Calu3 (cell line): Measurements from ENCODE around the gene GPR82. TPM values are rescaled to one million over a fixed set of nuclear protein-coding genes. Genes with fewer than 3 reads are reported as not detected.
"Not testable (repeated sequence)": the region's sequence is repeated elsewhere in the genome, so short reads cannot be mapped to it uniquely, and the experiment has no call there.

Source experiments
- BruUV-seq: library from RNA; stranded (reverse); fragments of 400-500 nt; replicated peaks from 2 replicates; lab custom pipeline; 2021; lab: Mats Ljungman, UMichigan
- CTCF ChIA-PET: fragments of 300-600 bp; sonication (Branson Sonifier 250); formaldehyde crosslinking; loops from one replicate; lab custom pipeline; 2022; ENCODE audit warnings: antibody characterized with exemption; lab: Charles Lee
- DNase-seq: peaks from one replicate; pipeline ENCODE4 v3.0.0; 2022
- H3K27ac Mint-ChIP-seq: one replicate; pipeline ENCODE4 v1.8.0; 2022; ENCODE audit warnings: mixed read lengths; ENCODE audit not compliant: unreplicated experiment
- H3K27me3 Mint-ChIP-seq: one replicate; pipeline ENCODE4 v1.8.0; 2022; ENCODE audit warnings: mixed read lengths; ENCODE audit not compliant: unreplicated experiment
- H3K36me3 Mint-ChIP-seq: one replicate; pipeline ENCODE4 v1.8.0; 2022; ENCODE audit warnings: mild to moderate bottlenecking, moderate library complexity, mixed read lengths; ENCODE audit not compliant: insufficient read depth, unreplicated experiment
- H3K4me1 Mint-ChIP-seq: one replicate; pipeline ENCODE4 v1.8.0; 2022; ENCODE audit warnings: mild to moderate bottlenecking, low read depth, mixed read lengths; ENCODE audit not compliant: unreplicated experiment
- H3K4me3 Mint-ChIP-seq: one replicate; pipeline ENCODE4 v1.8.0; 2022; ENCODE audit warnings: mild to moderate bottlenecking, low read depth, moderate library complexity, mixed read lengths; ENCODE audit not compliant: unreplicated experiment
- H3K9me3 Mint-ChIP-seq: one replicate; pipeline ENCODE4 v1.8.0; 2022; ENCODE audit warnings: low read depth, mixed read lengths; ENCODE audit not compliant: unreplicated experiment
- CTCF ChIP-seq: fragments of 200-600 bp; IDR thresholded peaks from one replicate; pipeline ENCODE4 v1.8.0; 2022; ENCODE audit warnings: antibody characterized with exemption; ENCODE audit not compliant: unreplicated experiment
- intact Hi-C: fragments of 100-400 bp; cut with micrococcal nuclease; formaldehyde crosslinking; loops from one replicate; pipeline ENCODE4 v1.10.0; 2022; ENCODE audit not compliant: unreplicated experiment
- total RNA-seq: library from RNA; stranded (reverse); gene quantifications from 2 replicates; pipeline ENCODE4 v1.2.3, GENCODE V29; 2022

GPR82 gene
- total RNA-seq, 1 experiment from 2014 or later, result not detected

GRCh38 chrX:41718481-41719235 is 5.3 kb upstream of the GPR82 start:
- no TSS peak for BruUV-seq
- no peak for DNase-seq
- no peaks in the 10 kb centered on the region for H3K27me3 Mint-ChIP-seq
- no peak overlapping the region for H3K27ac Mint-ChIP-seq
- intact Hi-C loops, result no loop called here
- peaks cover 8% of the 10 kb centered on the region for H3K9me3 Mint-ChIP-seq
- TF ChIP-seq CTCF, result no peak
- CTCF ChIA-PET, result no interaction called here
- H3K4me3 Mint-ChIP-seq, result no peak overlapping the region
- peaks cover 9% of the 10 kb centered on the region for H3K36me3 Mint-ChIP-seq
- H3K4me1 Mint-ChIP-seq, result peaks cover 30% of the 10 kb centered on the region

- BruUV-seq, CTCF ChIA-PET, H3K9me3 Mint-ChIP-seq: not testable (repeated sequence)
Measured at GRCh38 chrX:41719610-41720009, 4.4 kb upstream of the GPR82 start.

GRCh38 chrX:41720125-41720779 is 3.7 kb upstream of the GPR82 start:
- intact Hi-C loops, result no loop called here
- BruUV-seq, result no TSS peak
- peaks cover 9% of the 10 kb centered on the region for H3K36me3 Mint-ChIP-seq
- peaks cover 30% of the 10 kb centered on the region for H3K4me1 Mint-ChIP-seq
- no peak for DNase-seq
- peaks cover 8% of the 10 kb centered on the region for H3K9me3 Mint-ChIP-seq
- no peak overlapping the region for H3K27ac Mint-ChIP-seq
- no peak overlapping the region for H3K4me3 Mint-ChIP-seq
- H3K27me3 Mint-ChIP-seq, result no peaks in the 10 kb centered on the region
- CTCF ChIA-PET, result no interaction called here
- no peak for TF ChIP-seq CTCF

More at GRCh38 chrX:41719610-41720009, 4.4 kb upstream of the GPR82 start:
- intact Hi-C loops, DNase-seq, H3K27me3 Mint-ChIP-seq, H3K27ac Mint-ChIP-seq, H3K36me3 Mint-ChIP-seq, H3K4me3 Mint-ChIP-seq: not testable (repeated sequence)
- peaks cover 30% of the 10 kb centered on the region for H3K4me1 Mint-ChIP-seq

DNA sequence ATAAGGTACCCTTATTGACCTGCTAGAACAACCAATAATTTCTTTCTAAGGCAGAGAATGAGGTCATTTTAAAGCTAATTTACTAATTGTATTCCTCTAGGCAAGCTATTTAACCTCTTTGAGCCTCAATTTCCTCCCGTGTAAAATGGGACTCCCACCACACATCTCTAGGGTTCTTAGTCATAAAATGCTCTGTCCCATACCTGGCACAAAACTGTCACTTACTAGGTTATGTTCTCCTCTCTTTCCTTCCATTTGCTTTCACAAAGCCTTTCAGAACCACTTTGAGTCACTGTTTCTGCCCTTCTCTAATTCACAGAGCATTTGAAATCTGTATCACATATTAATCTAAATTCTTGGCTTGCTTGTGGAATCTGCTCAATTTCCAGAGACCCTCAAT is 2.4 kb upstream of the GPR82 start:
- no TSS peak for BruUV-seq
- intact Hi-C loops, result no loop called here
- H3K27ac Mint-ChIP-seq, result peak overlapping the region; percentile 34
- DNase-seq, result no peak
- no peak overlapping the region for H3K4me3 Mint-ChIP-seq
- CTCF ChIA-PET, result no interaction called here
- TF ChIP-seq CTCF, result no peak
- peaks cover 8% of the 10 kb centered on the region for H3K9me3 Mint-ChIP-seq
- H3K27me3 Mint-ChIP-seq, result no peaks in the 10 kb centered on the region
- peaks cover 8% of the 10 kb centered on the region for H3K36me3 Mint-ChIP-seq
- H3K4me1 Mint-ChIP-seq, result peaks cover 29% of the 10 kb centered on the region

DNA sequence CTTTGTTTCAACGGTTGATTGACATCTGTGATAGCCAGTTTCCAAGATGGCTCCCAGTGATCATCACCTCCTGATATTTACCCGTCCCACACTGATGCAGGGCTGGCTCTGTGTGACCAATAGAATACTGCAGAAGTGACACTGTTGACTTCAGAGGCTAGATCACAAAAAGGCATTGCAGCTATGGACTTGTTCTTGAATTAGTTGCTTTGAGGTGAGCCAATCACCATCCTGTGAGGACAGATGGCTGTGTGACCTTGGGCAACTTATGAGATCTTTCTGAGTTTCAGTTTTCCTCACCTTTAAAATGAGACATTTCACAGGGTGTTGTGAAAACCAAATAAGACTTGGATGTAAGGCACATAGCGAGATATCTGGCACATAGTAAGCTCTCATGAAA is 1.8 kb upstream of the GPR82 start:
- H3K27me3 Mint-ChIP-seq, result no peaks in the 10 kb centered on the region
- CTCF ChIA-PET, result no interaction called here
- intact Hi-C loops, result no loop called here
- BruUV-seq, result no TSS peak
- DNase-seq, result no peak
- no peak overlapping the region for H3K4me3 Mint-ChIP-seq
- peaks cover 22% of the 10 kb centered on the region for H3K4me1 Mint-ChIP-seq
- peaks cover 1% of the 10 kb centered on the region for H3K36me3 Mint-ChIP-seq
- H3K9me3 Mint-ChIP-seq, result peaks cover 7% of the 10 kb centered on the region
- no peak overlapping the region for H3K27ac Mint-ChIP-seq
- no peak for TF ChIP-seq CTCF
